A549 (cell line): ENCODE data around the gene RNF26. TPM values are rescaled to one million over a fixed set of nuclear protein-coding genes. Genes with fewer than 3 reads are reported as not detected.

Source experiments
- ATAC-seq, 2 experiments: fragments of 200-7000 bp in 1 of 2; fragments of >200 bp in 1 of 2; cut with Nextera tagmentation in 1 of 2; cut with Tn5 transposase in 1 of 2; 3 replicates each; pipeline versions ENCODE4 v1.8.0 to v1.9.1; 2018 to 2020; ENCODE audit warnings: mild to moderate bottlenecking in 1 of 2, moderate library complexity in 1 of 2
- CTCF ChIA-PET: fragments of 300-600 bp; sonication (Branson Sonifier 250); formaldehyde crosslinking; extraction: SDS; loops from one replicate; lab custom pipeline; 2021; ENCODE audit warnings: antibody characterized with exemption, inconsistent platforms; lab: Yijun Ruan, JAX
- POLR2A ChIA-PET: fragments of 350-600 bp; formaldehyde crosslinking; extraction: SDS; loops from one replicate; lab custom pipeline; 2021; ENCODE audit warnings: antibody characterized with exemption, inconsistent platforms; lab: Yijun Ruan, JAX
- DNase-seq, 2 experiments: peaks; one replicate each; pipeline versions ENCODE4 v3.0.0 to v3.0.0-alpha.2; 2011 to 2016; ENCODE audit warnings: low read depth in 1 of 2, low spot score in 1 of 2
- FAIRE-seq: peaks from 2 replicates; lab custom pipeline; 2011; peaks lifted over from hg19 to GRCh38; lab: Jason Lieb, UNC
- H3K27ac ChIP-seq, 2 experiments: fragments of >200 bp; sonication (Bioruptor Twin); formaldehyde crosslinking; 3 replicates each; pipeline ENCODE4 v1.5.1; 2016 to 2017
- H3K4me1 ChIP-seq: fragments of >200 bp; sonication (Bioruptor Twin); formaldehyde crosslinking; 3 replicates; pipeline ENCODE4 v1.6.1; 2016
- H3K4me2 ChIP-seq: fragments of >200 bp; sonication (Bioruptor Twin); formaldehyde crosslinking; 3 replicates; pipeline ENCODE4 v1.6.1; 2016
- H3K4me3 ChIP-seq: fragments of >200 bp; sonication (Bioruptor Twin); formaldehyde crosslinking; 3 replicates; pipeline ENCODE4 v1.5.1; 2016
- H3K9me3 ChIP-seq: fragments of >200 bp; sonication (Bioruptor Twin); formaldehyde crosslinking; 3 replicates; pipeline ENCODE4 v1.6.1; 2016
- CBX2 ChIP-seq: fragments of 200-600 bp; sonication (generic); IDR thresholded peaks from 2 replicates; pipeline ENCODE4 v1.6.1; 2016; ENCODE audit warnings: low read depth, mild to moderate bottlenecking, borderline replicate concordance
- CBX8 ChIP-seq: fragments of 200-600 bp; sonication (generic); IDR thresholded peaks from 2 replicates; pipeline ENCODE4 v1.6.1; 2016
- CHD4 ChIP-seq: fragments of 200-600 bp; sonication (generic); IDR thresholded peaks from 2 replicates; pipeline ENCODE4 v1.6.1; 2016; ENCODE audit warnings: antibody characterized with exemption, mild to moderate bottlenecking, borderline replicate concordance
- EHF ChIP-seq: fragments of 250-450 bp; sonication (Bioruptor Pico); IDR thresholded peaks from 2 replicates; pipeline ENCODE4 v1.5.0; 2020; ENCODE audit warnings: mild to moderate bottlenecking
- EHMT2 ChIP-seq: fragments of 200-600 bp; sonication (generic); IDR thresholded peaks from 2 replicates; pipeline ENCODE4 v1.6.1; 2016; ENCODE audit warnings: antibody characterized with exemption, low read depth, mild to moderate bottlenecking, moderate library complexity
- HEYL ChIP-seq: fragments of 250-450 bp; sonication (Bioruptor Pico); IDR thresholded peaks from 2 replicates; pipeline ENCODE4 v1.8.0; 2021; ENCODE audit warnings: mild to moderate bottlenecking, moderate library complexity
- HOXA7 ChIP-seq: fragments of 250-450 bp; sonication (Bioruptor Pico); IDR thresholded peaks from 2 replicates; pipeline ENCODE4 v1.5.0; 2020; ENCODE audit warnings: mild to moderate bottlenecking, moderate library complexity
- HOXB13 ChIP-seq: fragments of 250-450 bp; sonication (Bioruptor Pico); IDR thresholded peaks from 2 replicates; pipeline ENCODE4 v1.5.0; 2020; ENCODE audit warnings: low read depth, mild to moderate bottlenecking, moderate library complexity
- KDM1A ChIP-seq: fragments of 200-600 bp; sonication (generic); IDR thresholded peaks from 2 replicates; pipeline ENCODE4 v1.6.1; 2016; ENCODE audit warnings: low read depth, mild to moderate bottlenecking
- KDM5A ChIP-seq: fragments of 200-600 bp; sonication (generic); IDR thresholded peaks from 2 replicates; pipeline ENCODE4 v1.6.1; 2016; ENCODE audit warnings: antibody characterized with exemption, mild to moderate bottlenecking
- MYC ChIP-seq: IDR thresholded peaks from 2 replicates; pipeline ENCODE4 v1.6.1; 2012; ENCODE audit warnings: mild to moderate bottlenecking, inconsistent platforms, low read length, improper control_type of control experiment, borderline replicate concordance
- NFE2L2 ChIP-seq: fragments of 150-350 bp; conservative IDR thresholded peaks from 2 replicates; pipeline ENCODE4 v1.6.1; 2014; ENCODE audit warnings: low read length
- NPAS2 ChIP-seq: fragments of 250-450 bp; sonication (Bioruptor Pico); IDR thresholded peaks from 2 replicates; pipeline ENCODE4 v1.8.0; 2022; ENCODE audit warnings: mild to moderate bottlenecking, moderate library complexity, borderline replicate concordance
- NR3C1 ChIP-seq: fragments of >200 bp; sonication (Bioruptor Twin); formaldehyde crosslinking; IDR thresholded peaks from 3 replicates; pipeline ENCODE4 v1.6.1; 2017
- PHF8 ChIP-seq: fragments of 200-600 bp; sonication (generic); IDR thresholded peaks from 2 replicates; pipeline ENCODE4 v1.6.1; 2016; ENCODE audit warnings: low read depth, mild to moderate bottlenecking, antibody characterized with exemption, moderate library complexity, borderline replicate concordance
- POLR2A ChIP-seq: IDR thresholded peaks from 2 replicates; pipeline ENCODE4 v1.6.1; 2012; ENCODE audit warnings: mild to moderate bottlenecking, low read length
- RAD21 ChIP-seq, 2 experiments: fragments of >200 bp in 1 of 2; sonication (Bioruptor Twin) in 1 of 2; formaldehyde crosslinking in 1 of 2; IDR thresholded peaks in 1 of 2; conservative IDR thresholded peaks in 1 of 2; 2 replicates in 1 of 2; 3 replicates in 1 of 2; pipeline ENCODE4 v1.6.1; 2012 to 2018; ENCODE audit warnings: inconsistent platforms in 1 of 2
- RARB ChIP-seq: fragments of 250-450 bp; sonication (Bioruptor Pico); IDR thresholded peaks from 2 replicates; pipeline ENCODE4 v1.8.0; 2021; ENCODE audit warnings: mild to moderate bottlenecking, moderate library complexity
- RFX5 ChIP-seq: fragments of 450-650 bp; IDR thresholded peaks from 2 replicates; pipeline ENCODE4 v1.7.1; 2014; ENCODE audit warnings: antibody characterized with exemption, mild to moderate bottlenecking, moderate library complexity
- TP53 ChIP-seq: fragments of 250-450 bp; sonication (Bioruptor Pico); IDR thresholded peaks from 2 replicates; pipeline ENCODE4 v1.5.0; 2021; ENCODE audit warnings: mild to moderate bottlenecking, moderate library complexity
- WGBS: methylation state at CpG from one replicate; pipeline ENCODE4 v1.1.6; 2017; ENCODE audit errors: missing lambda C conversion rate; 5-methylcytosine and 5-hydroxymethylcytosine counted together
- polyA plus RNA-seq, 4 experiments: library from polyadenylated mRNA; depleted of rRNA in 3 of 4; stranded (reverse); fragments of >200 nt; fragmentation: RNase III in 1 of 4; extraction: RNeasy Plus Mini Kit Qiagen cat#74134 plus additional on column Dnase treatment in 1 of 4; gene quantifications; 2 replicates in 3 of 4; 3 replicates in 1 of 4; pipeline ENCODE4 v1.2.3, GENCODE V29; 2011 to 2017
- TF ChIP-seq, protein P1 (sequence below): fragments of 450-650 bp; IDR thresholded peaks from 2 replicates; pipeline ENCODE4 v1.6.1; 2014; ENCODE audit warnings: antibody characterized with exemption
- TF ChIP-seq, protein P2 (sequence below): fragments of 250-450 bp; sonication (Bioruptor Pico); IDR thresholded peaks from 2 replicates; pipeline ENCODE4 v1.5.0; 2021; ENCODE audit warnings: mild to moderate bottlenecking, moderate library complexity, borderline replicate concordance
- TF ChIP-seq, protein P3 (sequence below): fragments of >200 bp; sonication (Bioruptor Twin); formaldehyde crosslinking; IDR thresholded peaks from 3 replicates; pipeline ENCODE4 v1.5.1; 2016
- TF ChIP-seq, protein P4 (sequence below): fragments of 150-350 bp; IDR thresholded peaks from 2 replicates; pipeline ENCODE4 v1.6.1; 2014; ENCODE audit warnings: low read depth, mild to moderate bottlenecking, low read length

The RNF26 gene
- polyA plus RNA-seq, 2 of the 4 experiments (the other 2 are of a cell fraction) = 23.5 to 26.5 TPM

DNA sequence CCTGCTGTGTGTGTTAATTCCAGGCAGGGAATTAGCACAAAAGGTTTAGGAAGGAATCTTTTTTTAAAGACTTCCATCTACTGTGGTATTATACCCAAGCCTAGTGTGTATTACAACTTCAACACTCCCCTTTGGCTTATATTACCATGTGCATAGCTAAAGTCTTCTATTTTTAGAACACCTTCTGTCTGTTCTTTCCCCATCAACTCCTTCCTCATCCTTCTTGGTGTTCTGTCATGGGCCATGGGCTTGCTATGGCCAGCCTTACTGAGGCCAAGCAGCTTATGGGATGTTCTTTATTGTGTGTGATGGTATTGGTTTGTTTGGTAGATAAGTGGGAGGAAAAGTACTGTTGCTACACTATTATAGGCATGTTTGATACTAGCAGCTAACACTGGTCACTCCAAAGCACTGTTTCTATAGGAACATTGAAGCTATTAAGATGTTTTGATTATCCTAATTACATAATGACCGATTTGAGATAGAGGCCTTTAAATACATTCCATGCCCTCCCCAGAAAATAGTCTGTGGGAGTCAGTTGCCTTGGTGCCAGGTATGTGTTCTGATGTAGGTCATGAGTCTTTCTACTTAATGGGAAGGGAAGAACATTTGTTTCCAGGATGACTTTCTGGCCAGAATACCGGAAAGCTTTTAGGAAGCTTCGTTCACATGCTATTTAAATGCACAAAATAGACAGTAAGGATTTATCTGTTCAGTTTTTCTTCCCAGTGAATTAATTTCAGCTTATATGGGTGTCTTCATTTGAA lies 33.9 kb upstream of the RNF26 start:
- no peak for TF ChIP-seq HOXA7 (CRISPR knock-in tag)
- TF ChIP-seq RFX5 = no peak
- no peak for TF ChIP-seq PHF8
- TF ChIP-seq KDM1A = no peak
- TF ChIP-seq NPAS2 (CRISPR knock-in tag) = no peak
- no peak for TF ChIP-seq NR3C1
- TF ChIP-seq CBX8 = no peak
- H3K9me3 ChIP-seq = no peaks in the 10 kb centered on the region
- H3K27ac ChIP-seq = no peak overlapping the region
- FAIRE-seq = no peak
- ATAC-seq = no peak
- DNase-seq = no peak
- ChIA-PET POLR2A (interaction anchor here (0.6 kb wide), 1 partner anchor 114 kb away, joined by 4 read pairs; no protein-coding TSS in a partner anchor), CTCF (interaction anchor here (0.6 to 2.1 kb wide), 8 partner anchors 8 to 74 kb away, joined by 3 to 6 read pairs (median 5); no protein-coding TSS in a partner anchor)
- no peak overlapping the region for H3K4me2 ChIP-seq
- no peak overlapping the region for H3K4me3 ChIP-seq
- H3K4me1 ChIP-seq = no peaks in the 10 kb centered on the region
- WGBS = 95% methylated on average over 3 of the region's 3 CpGs

DNA sequence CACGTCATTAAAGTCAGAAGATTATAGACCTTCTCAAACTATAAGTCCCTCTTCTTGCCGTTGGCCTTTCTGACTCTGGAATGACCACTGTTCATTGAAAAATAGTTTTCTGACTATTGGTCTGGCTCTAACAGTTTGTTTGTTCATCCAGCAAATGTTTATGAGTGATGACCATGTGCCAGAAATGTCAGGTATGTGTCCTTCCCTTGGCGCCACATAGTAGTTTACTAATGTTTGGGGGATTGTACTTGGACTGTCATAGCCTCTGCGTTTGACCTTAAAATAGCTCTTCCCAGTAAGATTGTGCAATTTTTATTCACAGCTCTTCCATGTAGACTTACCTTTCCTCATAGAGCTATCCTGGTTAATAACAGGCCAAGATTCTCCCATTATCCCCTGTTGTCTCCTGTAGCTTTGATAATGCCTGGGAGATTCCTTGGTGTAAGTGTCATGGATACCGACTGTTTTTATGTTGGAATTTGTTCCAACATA lies 31.1 kb upstream of the RNF26 start:
- no peaks in the 10 kb centered on the region for H3K4me1 ChIP-seq
- H3K4me2 ChIP-seq = no peak overlapping the region
- ATAC-seq (no peak), DNase-seq (no peak)
- POLR2A ChIA-PET = no interaction called here
- WGBS = 89% methylated on average over 5 of the region's 5 CpGs
- TF ChIP-seq, protein P1, sequence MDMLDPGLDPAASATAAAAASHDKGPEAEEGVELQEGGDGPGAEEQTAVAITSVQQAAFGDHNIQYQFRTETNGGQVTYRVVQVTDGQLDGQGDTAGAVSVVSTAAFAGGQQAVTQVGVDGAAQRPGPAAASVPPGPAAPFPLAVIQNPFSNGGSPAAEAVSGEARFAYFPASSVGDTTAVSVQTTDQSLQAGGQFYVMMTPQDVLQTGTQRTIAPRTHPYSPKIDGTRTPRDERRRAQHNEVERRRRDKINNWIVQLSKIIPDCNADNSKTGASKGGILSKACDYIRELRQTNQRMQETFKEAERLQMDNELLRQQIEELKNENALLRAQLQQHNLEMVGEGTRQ = no peak
- no peak for TF ChIP-seq HEYL (CRISPR knock-in tag)
- TF ChIP-seq EHF = no peak
- no peak for TF ChIP-seq NFE2L2
- TF ChIP-seq CBX8 = no peak
- no peak for TF ChIP-seq RAD21 (conservative IDR thresholded peaks at IDR 0.05 in 1 of 2, IDR thresholded peaks at IDR 0.05 in 1 of 2)
- TF ChIP-seq EHMT2 = no peak
- TF ChIP-seq RARB (CRISPR knock-in tag) = no peak
- no peak for TF ChIP-seq HOXB13 (CRISPR knock-in tag)
- no peak for TF ChIP-seq TP53 (CRISPR knock-in tag)
- TF ChIP-seq, protein P2, sequence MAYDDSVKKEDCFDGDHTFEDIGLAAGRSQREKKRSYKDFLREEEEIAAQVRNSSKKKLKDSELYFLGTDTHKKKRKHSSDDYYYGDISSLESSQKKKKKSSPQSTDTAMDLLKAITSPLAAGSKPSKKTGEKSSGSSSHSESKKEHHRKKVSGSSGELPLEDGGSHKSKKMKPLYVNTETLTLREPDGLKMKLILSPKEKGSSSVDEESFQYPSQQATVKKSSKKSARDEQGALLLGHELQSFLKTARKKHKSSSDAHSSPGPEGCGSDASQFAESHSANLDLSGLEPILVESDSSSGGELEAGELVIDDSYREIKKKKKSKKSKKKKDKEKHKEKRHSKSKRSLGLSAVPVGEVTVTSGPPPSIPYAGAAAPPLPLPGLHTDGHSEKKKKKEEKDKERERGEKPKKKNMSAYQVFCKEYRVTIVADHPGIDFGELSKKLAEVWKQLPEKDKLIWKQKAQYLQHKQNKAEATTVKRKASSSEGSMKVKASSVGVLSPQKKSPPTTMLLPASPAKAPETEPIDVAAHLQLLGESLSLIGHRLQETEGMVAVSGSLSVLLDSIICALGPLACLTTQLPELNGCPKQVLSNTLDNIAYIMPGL (CRISPR knock-in tag) = no peak
- TF ChIP-seq, all 56 proteins: peak for 0
- no peak overlapping the region for H3K27ac ChIP-seq
- H3K4me3 ChIP-seq = no peak overlapping the region
- no peaks in the 10 kb centered on the region for H3K9me3 ChIP-seq
- FAIRE-seq = no peak
- CTCF ChIA-PET = interaction anchor here (1.0 to 6.9 kb wide), 3 partner anchors 12 to 53 kb away, joined by 4 to 43 read pairs (median 8); no protein-coding TSS in a partner anchor

DNA sequence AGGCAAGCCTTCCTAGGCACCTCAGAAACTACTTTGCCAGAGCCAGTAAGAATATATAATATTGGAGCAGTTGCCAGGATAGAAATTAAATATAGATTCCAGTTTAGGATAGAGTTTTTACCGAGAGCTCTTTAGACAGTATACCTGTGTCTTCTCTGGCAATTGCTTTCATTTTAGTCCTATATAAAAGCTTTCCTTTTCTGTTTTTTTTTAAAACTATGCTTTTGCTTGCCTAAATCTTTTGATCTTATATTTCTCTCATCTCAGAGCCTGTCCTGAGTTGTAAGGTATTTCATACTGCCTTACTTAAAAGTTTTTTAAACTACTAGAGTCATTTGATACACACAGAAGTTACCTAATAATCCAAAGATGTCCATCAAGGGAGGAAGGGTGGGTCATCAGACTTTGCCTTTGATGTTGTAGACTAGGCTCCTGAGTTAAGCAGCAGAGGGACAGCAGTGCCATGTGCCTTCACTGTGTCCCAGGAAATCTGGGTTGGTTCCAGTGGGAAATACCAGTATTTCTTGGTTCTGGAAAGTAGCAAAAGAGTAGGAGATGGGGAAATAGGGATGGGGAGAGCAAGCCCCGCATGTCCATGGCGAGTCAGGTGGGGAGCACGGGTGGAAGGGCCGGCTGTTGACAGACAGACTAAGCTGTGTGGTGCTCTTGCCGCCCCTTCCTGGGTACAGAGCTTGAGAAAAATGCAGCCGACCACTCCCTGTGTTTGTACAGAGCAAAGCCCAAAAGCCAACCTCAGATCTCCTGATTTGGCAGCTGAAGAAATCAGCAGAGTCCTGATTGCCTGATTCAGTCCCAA lies 28.6 kb upstream of the RNF26 start:
- WGBS = 91% methylated on average over 7 of the region's 7 CpGs
- H3K27ac ChIP-seq = no peak overlapping the region
- DNase-seq (no peak), ATAC-seq (no peak)
- no peaks in the 10 kb centered on the region for H3K4me1 ChIP-seq
- no peaks in the 10 kb centered on the region for H3K9me3 ChIP-seq
- no peak overlapping the region for H3K4me2 ChIP-seq
- ChIA-PET POLR2A (no interaction called here), CTCF (interaction anchor here (1.2 to 6.9 kb wide), 3 partner anchors 17 to 22 kb away, joined by 3 to 43 read pairs (median 3); no protein-coding TSS in a partner anchor)
- no peak overlapping the region for H3K4me3 ChIP-seq
- TF ChIP-seq CBX2 (no peak), POLR2A (no peak), CHD4 (no peak), KDM5A (no peak), MYC (no peak)
- TF ChIP-seq, protein P3, sequence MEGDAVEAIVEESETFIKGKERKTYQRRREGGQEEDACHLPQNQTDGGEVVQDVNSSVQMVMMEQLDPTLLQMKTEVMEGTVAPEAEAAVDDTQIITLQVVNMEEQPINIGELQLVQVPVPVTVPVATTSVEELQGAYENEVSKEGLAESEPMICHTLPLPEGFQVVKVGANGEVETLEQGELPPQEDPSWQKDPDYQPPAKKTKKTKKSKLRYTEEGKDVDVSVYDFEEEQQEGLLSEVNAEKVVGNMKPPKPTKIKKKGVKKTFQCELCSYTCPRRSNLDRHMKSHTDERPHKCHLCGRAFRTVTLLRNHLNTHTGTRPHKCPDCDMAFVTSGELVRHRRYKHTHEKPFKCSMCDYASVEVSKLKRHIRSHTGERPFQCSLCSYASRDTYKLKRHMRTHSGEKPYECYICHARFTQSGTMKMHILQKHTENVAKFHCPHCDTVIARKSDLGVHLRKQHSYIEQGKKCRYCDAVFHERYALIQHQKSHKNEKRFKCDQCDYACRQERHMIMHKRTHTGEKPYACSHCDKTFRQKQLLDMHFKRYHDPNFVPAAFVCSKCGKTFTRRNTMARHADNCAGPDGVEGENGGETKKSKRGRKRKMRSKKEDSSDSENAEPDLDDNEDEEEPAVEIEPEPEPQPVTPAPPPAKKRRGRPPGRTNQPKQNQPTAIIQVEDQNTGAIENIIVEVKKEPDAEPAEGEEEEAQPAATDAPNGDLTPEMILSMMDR = no peak
- TF ChIP-seq, protein P1 = no peak
- TF ChIP-seq, protein P4, sequence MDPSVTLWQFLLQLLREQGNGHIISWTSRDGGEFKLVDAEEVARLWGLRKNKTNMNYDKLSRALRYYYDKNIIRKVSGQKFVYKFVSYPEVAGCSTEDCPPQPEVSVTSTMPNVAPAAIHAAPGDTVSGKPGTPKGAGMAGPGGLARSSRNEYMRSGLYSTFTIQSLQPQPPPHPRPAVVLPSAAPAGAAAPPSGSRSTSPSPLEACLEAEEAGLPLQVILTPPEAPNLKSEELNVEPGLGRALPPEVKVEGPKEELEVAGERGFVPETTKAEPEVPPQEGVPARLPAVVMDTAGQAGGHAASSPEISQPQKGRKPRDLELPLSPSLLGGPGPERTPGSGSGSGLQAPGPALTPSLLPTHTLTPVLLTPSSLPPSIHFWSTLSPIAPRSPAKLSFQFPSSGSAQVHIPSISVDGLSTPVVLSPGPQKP = no peak
- TF ChIP-seq, all 56 proteins: peak for 0
- no peak for FAIRE-seq
